Measurements from ENCODE around the gene ROS1. TPM values are rescaled to one million over a fixed set of nuclear protein-coding genes. Genes with fewer than 3 reads are reported as not detected.

The ROS1 gene
- total and polyA plus RNA-seq, 2 donors (not counting 1 experiment from before 2014, with no cell fraction given): not detected

GRCh38 chr6:117268924-117269323 is 156.8 kb downstream of the ROS1 start:
- H3K27me3 Mint-ChIP-seq: peaks cover 81% of the 10 kb centered on the region
- H3K9me3 Mint-ChIP-seq (ENCODE audit: insufficient read depth): no peaks in the 10 kb centered on the region
- Histone ChIP-seq H3K4me1 (ENCODE audit: control insufficient read depth in 2 of 2, insufficient read depth in 2 of 2, low read length in 2 of 2) (peaks cover 14 to 18% of the 10 kb centered on the region in 2 donors), H3K79me2 (ENCODE audit: control insufficient read depth, insufficient read depth, low read length) (no peaks in the 10 kb centered on the region), H3K4me2 (replicated peaks; ENCODE audit: low read depth, low read length, poor library complexity, severe bottlenecking) (no peak overlapping the region), H3K36me3 (replicated peaks in 1 of 2; ENCODE audit: control extremely low read depth in 1 of 2, control insufficient read depth in 1 of 2, extremely low read depth in 1 of 2, insufficient read depth in 2 of 2, low read length in 1 of 2) (no peaks in the 10 kb centered on the region), H3K9ac (ENCODE audit: low read length) (no peak overlapping the region), H2AFZ (ENCODE audit: insufficient read depth, low read depth, low read length, poor library complexity, severe bottlenecking) (no peak overlapping the region), H4K20me1 (ENCODE audit: control insufficient read depth, insufficient read depth, low read length, poor library complexity, severe bottlenecking) (no peaks in the 10 kb centered on the region), H3K4me3 (ENCODE audit: control extremely low read depth in 1 of 5, extremely low read depth in 1 of 5, insufficient read depth in 1 of 5, low read depth in 2 of 5, low read length in 4 of 5) (no peak overlapping the region), H3K27ac (ENCODE audit: low read length in 2 of 2) (no peak overlapping the region), H3K9me3 (ENCODE audit: control extremely low read depth in 1 of 3, control insufficient read depth in 2 of 3, insufficient read depth in 1 of 3, low read length in 2 of 3) (peaks cover 0 to 18% (median 0%) of the 10 kb centered on the region in 3 donors), H3K27me3 (replicated peaks in 1 of 4; ENCODE audit: control extremely low read depth in 1 of 4, control insufficient read depth in 3 of 4, insufficient read depth in 4 of 4, low read length in 3 of 4) (peaks cover 0 to 59% (median 43%) of the 10 kb centered on the region in 4 experiments)
- TF ChIP-seq, protein P1, sequence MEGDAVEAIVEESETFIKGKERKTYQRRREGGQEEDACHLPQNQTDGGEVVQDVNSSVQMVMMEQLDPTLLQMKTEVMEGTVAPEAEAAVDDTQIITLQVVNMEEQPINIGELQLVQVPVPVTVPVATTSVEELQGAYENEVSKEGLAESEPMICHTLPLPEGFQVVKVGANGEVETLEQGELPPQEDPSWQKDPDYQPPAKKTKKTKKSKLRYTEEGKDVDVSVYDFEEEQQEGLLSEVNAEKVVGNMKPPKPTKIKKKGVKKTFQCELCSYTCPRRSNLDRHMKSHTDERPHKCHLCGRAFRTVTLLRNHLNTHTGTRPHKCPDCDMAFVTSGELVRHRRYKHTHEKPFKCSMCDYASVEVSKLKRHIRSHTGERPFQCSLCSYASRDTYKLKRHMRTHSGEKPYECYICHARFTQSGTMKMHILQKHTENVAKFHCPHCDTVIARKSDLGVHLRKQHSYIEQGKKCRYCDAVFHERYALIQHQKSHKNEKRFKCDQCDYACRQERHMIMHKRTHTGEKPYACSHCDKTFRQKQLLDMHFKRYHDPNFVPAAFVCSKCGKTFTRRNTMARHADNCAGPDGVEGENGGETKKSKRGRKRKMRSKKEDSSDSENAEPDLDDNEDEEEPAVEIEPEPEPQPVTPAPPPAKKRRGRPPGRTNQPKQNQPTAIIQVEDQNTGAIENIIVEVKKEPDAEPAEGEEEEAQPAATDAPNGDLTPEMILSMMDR (IDR thresholded peaks at IDR 0.05): no peak
- no peak for TF ChIP-seq EZH2 (IDR thresholded peaks at IDR 0.05; ENCODE audit: borderline replicate concordance, insufficient read depth, low read depth, low read length, poor library complexity, severe bottlenecking)
- intact Hi-C loops (cut with micrococcal nuclease): no loop called here
- H3K4me1 Mint-ChIP-seq: peaks cover 16% of the 10 kb centered on the region
- DNase-seq: no peak
- H3K4me3 Mint-ChIP-seq: no peak overlapping the region
- ChIA-PET POLR2A (no interaction called here), CTCF (no interaction called here)
- 22% methylated on average over 1 of the region's 1 CpG for WGBS (ENCODE audit: insufficient coverage)
- H3K27ac Mint-ChIP-seq: no peak overlapping the region
- ATAC-seq (ENCODE audit: low read depth): no peak

GRCh38 chr6:117267766-117268534 is 157.8 kb downstream of the ROS1 start:
- Histone ChIP-seq H2AFZ (ENCODE audit: insufficient read depth, low read depth, low read length, poor library complexity, severe bottlenecking) (no peak overlapping the region), H3K4me1 (ENCODE audit: control insufficient read depth in 2 of 2, insufficient read depth in 2 of 2, low read length in 2 of 2) (peaks cover 14 to 18% of the 10 kb centered on the region in 2 donors), H3K27ac (ENCODE audit: low read length in 2 of 2) (no peak overlapping the region), H3K36me3 (replicated peaks in 1 of 2; ENCODE audit: control extremely low read depth in 1 of 2, control insufficient read depth in 1 of 2, extremely low read depth in 1 of 2, insufficient read depth in 2 of 2, low read length in 1 of 2) (no peaks in the 10 kb centered on the region), H3K9me3 (ENCODE audit: control extremely low read depth in 1 of 3, control insufficient read depth in 2 of 3, insufficient read depth in 1 of 3, low read length in 2 of 3) (peaks cover 0 to 25% (median 0%) of the 10 kb centered on the region in 3 donors), H3K4me2 (replicated peaks; ENCODE audit: low read depth, low read length, poor library complexity, severe bottlenecking) (no peak overlapping the region), H3K79me2 (ENCODE audit: control insufficient read depth, insufficient read depth, low read length) (no peaks in the 10 kb centered on the region), H3K4me3 (ENCODE audit: control extremely low read depth in 1 of 5, extremely low read depth in 1 of 5, insufficient read depth in 1 of 5, low read depth in 2 of 5, low read length in 4 of 5) (no peak overlapping the region), H4K20me1 (ENCODE audit: control insufficient read depth, insufficient read depth, low read length, poor library complexity, severe bottlenecking) (no peaks in the 10 kb centered on the region), H3K9ac (ENCODE audit: low read length) (no peak overlapping the region), H3K27me3 (replicated peaks in 1 of 4; ENCODE audit: control extremely low read depth in 1 of 4, control insufficient read depth in 3 of 4, insufficient read depth in 4 of 4, low read length in 3 of 4) (peaks cover 0 to 64% (median 46%) of the 10 kb centered on the region in 4 experiments)
- DNase-seq (no peak), ATAC-seq (ENCODE audit: low read depth) (no peak)
- Mint-ChIP-seq H3K4me3 (no peak overlapping the region), H3K4me1 (peaks cover 16% of the 10 kb centered on the region), H3K9me3 (ENCODE audit: insufficient read depth) (no peaks in the 10 kb centered on the region), H3K27ac (no peak overlapping the region), H3K27me3 (peaks cover 78% of the 10 kb centered on the region)
- intact Hi-C loops (cut with micrococcal nuclease): no loop called here
- WGBS (ENCODE audit: insufficient coverage): 5% methylated on average over 8 of the region's 11 CpGs
- POLR2A ChIA-PET: no interaction called here
- TF ChIP-seq EZH2 (IDR thresholded peaks at IDR 0.05; ENCODE audit: borderline replicate concordance, insufficient read depth, low read depth, low read length, poor library complexity, severe bottlenecking): no peak
- TF ChIP-seq, protein P1 (IDR thresholded peaks at IDR 0.05): no peak
- CTCF ChIA-PET: no interaction called here

All from B cell (primary cell).